Osteocyte (in vitro differentiated cells): ENCODE results near the gene SEZ6L. TPM values are rescaled to one million over a fixed set of nuclear protein-coding genes. Genes with fewer than 3 reads are reported as not detected.

Source experiments
- DNase-seq: peaks from one replicate; pipeline ENCODE4 v3.0.0; 2021; ENCODE audit warnings: mixed read lengths; ENCODE audit not compliant: unreplicated experiment; ENCODE audit errors: extremely low spot score
- H3K27ac Mint-ChIP-seq: one replicate; pipeline ENCODE4 v1.8.0; 2021; ENCODE audit warnings: mild to moderate bottlenecking, mixed read lengths; ENCODE audit not compliant: unreplicated experiment
- H3K27me3 Mint-ChIP-seq: one replicate; pipeline ENCODE4 v1.8.0; 2021; ENCODE audit warnings: mixed read lengths; ENCODE audit not compliant: unreplicated experiment
- H3K36me3 Mint-ChIP-seq: one replicate; pipeline ENCODE4 v1.8.0; 2021; ENCODE audit warnings: mixed read lengths; ENCODE audit not compliant: unreplicated experiment
- H3K4me1 Mint-ChIP-seq: one replicate; pipeline ENCODE4 v1.8.0; 2021; ENCODE audit warnings: mixed read lengths; ENCODE audit not compliant: unreplicated experiment
- H3K4me3 Mint-ChIP-seq: one replicate; pipeline ENCODE4 v1.8.0; 2021; ENCODE audit warnings: mild to moderate bottlenecking, moderate library complexity, mixed read lengths; ENCODE audit not compliant: unreplicated experiment
- H3K9me3 Mint-ChIP-seq: one replicate; pipeline ENCODE4 v1.8.0; 2021; ENCODE audit warnings: mixed read lengths; ENCODE audit not compliant: unreplicated experiment
- total RNA-seq: library from RNA; stranded (reverse); gene quantifications from 2 replicates; pipeline ENCODE4 v1.2.1, GENCODE V29; 2021
- TF ChIP-seq, protein P1 (sequence below): fragments of 200-600 bp; sonication (generic); IDR thresholded peaks from 2 replicates; pipeline ENCODE4 v1.5.0; 2021; ENCODE audit warnings: antibody characterized with exemption, mild to moderate bottlenecking, moderate library complexity

The SEZ6L gene
- total RNA-seq, 1 donor from 2014 or later, result not detected

DNA sequence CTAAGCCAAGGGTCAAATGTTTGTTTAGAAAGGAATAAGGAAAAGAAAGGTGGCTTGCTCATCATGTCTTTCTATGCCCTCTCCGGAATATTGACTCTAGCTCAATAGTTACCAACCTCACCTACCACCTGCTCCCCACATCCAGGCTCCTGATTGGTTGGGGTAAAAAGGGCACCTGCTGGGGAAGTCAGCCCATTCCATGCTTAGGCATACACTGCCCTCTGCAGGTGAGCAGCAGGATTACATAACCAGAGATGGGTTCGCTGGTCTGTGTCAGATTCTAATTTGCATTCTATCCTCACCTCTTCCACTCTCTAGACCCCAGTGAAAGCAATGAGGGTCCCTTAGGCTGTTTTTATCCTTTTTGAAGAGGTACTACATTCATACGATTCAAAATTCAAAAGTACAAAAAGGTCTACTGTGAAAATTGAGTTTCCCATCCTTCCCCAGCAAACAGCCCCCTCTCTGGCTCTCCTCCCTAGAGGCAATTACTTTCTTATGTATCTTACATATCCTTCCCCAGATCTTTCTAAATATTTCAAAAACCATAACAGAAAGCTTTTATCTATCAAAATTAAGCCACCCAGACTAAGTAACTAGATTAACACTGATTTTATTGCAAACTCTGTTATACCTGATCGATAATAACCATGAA, 161.8 kb downstream of the SEZ6L start:
- TF ChIP-seq, protein P1, sequence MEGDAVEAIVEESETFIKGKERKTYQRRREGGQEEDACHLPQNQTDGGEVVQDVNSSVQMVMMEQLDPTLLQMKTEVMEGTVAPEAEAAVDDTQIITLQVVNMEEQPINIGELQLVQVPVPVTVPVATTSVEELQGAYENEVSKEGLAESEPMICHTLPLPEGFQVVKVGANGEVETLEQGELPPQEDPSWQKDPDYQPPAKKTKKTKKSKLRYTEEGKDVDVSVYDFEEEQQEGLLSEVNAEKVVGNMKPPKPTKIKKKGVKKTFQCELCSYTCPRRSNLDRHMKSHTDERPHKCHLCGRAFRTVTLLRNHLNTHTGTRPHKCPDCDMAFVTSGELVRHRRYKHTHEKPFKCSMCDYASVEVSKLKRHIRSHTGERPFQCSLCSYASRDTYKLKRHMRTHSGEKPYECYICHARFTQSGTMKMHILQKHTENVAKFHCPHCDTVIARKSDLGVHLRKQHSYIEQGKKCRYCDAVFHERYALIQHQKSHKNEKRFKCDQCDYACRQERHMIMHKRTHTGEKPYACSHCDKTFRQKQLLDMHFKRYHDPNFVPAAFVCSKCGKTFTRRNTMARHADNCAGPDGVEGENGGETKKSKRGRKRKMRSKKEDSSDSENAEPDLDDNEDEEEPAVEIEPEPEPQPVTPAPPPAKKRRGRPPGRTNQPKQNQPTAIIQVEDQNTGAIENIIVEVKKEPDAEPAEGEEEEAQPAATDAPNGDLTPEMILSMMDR, result peak; percentile 93
- H3K27me3 Mint-ChIP-seq, result peaks cover 34% of the 10 kb centered on the region
- no peak overlapping the region for H3K27ac Mint-ChIP-seq
- H3K36me3 Mint-ChIP-seq, result no peaks in the 10 kb centered on the region
- H3K9me3 Mint-ChIP-seq, result no peaks in the 10 kb centered on the region
- no peak for DNase-seq
- H3K4me3 Mint-ChIP-seq, result no peak overlapping the region
- peaks cover 8% of the 10 kb centered on the region for H3K4me1 Mint-ChIP-seq

DNA sequence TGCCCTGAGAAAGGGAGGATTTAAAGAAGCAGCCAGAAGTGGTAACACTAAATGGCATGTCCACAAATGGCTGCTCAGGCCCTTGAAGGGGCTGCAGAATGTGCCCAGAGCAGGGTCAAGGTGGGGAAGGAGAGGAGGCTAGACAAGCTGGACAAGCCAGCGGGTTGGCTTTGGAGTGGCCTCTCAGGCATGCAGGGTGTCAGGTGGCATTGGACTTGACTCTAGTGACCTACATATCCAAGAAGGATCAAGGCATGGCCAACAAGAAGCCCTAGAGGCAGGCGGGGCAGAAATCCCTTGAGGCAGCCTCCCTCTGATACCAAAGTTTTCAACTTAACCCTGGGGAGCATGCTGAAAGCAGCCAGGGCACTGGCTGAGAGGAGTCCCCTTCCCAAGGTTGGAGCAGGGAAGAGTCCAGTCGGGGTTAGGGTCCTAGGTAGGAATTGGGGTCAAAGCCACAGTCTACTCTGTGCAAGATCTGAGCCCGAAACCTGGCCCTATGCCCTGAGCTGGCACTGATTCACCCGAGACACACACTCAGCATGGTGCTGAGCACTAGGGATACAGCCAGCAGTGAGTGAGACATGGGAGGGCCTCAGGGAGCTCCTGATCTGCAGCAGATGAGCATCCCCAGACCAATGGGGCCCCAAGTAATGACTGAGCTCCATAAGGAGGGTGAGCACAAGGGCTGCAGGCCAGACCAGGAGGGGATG, 164.0 kb downstream of the SEZ6L start:
- H3K36me3 Mint-ChIP-seq, result no peaks in the 10 kb centered on the region
- H3K4me3 Mint-ChIP-seq, result no peak overlapping the region
- H3K9me3 Mint-ChIP-seq, result no peaks in the 10 kb centered on the region
- peaks cover 53% of the 10 kb centered on the region for H3K27me3 Mint-ChIP-seq
- no peak for DNase-seq
- no peaks in the 10 kb centered on the region for H3K4me1 Mint-ChIP-seq
- no peak overlapping the region for H3K27ac Mint-ChIP-seq
- TF ChIP-seq, protein P1, result no peak

DNA sequence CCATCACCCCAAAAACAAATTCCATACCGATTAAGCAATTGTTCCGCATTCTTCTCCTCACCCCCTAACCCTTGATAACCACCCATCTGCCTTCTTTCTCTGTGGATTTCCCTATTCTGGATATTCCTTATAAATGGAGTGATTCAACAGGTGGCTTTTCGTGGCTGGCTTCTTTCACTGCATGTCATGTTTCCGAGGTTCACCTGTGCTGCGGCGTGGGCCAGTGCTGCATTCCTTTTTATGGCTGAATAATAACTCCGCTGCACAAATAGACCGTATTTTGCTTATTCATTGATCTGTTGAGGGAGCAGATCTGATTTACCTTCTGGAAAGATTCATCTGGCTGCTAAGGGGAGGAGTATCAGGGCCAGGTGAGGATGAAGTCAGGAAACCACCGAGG, 165.0 kb downstream of the SEZ6L start:
- Mint-ChIP-seq H3K4me1 (no peaks in the 10 kb centered on the region), H3K27ac (no peak overlapping the region), H3K9me3 (no peaks in the 10 kb centered on the region), H3K4me3 (no peak overlapping the region), H3K36me3 (no peaks in the 10 kb centered on the region), H3K27me3 (peaks cover 58% of the 10 kb centered on the region)
- TF ChIP-seq, protein P1, result no peak
- no peak for DNase-seq

DNA sequence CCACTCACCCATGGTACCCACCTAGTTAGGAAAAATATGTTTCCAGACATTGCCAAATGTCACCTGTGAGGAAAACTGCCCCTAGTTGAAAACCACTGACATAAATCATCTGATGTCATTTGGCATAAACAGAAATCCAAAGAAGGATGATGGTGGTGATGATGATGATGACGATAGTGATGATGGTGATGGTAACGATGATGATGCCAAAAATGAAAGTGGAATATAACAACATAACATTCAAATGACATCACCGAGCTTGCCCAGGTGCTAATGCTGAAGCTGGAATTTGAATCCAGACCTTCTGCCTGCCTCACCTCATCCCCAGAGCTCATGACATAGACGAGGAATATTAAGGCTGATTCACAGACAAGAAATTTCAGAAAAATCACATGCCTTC, 167.5 kb downstream of the SEZ6L start:
- no peaks in the 10 kb centered on the region for H3K9me3 Mint-ChIP-seq
- no peak overlapping the region for H3K27ac Mint-ChIP-seq
- H3K4me1 Mint-ChIP-seq, result no peaks in the 10 kb centered on the region
- no peaks in the 10 kb centered on the region for H3K36me3 Mint-ChIP-seq
- TF ChIP-seq, protein P1, result no peak
- no peak for DNase-seq
- no peak overlapping the region for H3K4me3 Mint-ChIP-seq
- peaks cover 68% of the 10 kb centered on the region for H3K27me3 Mint-ChIP-seq

DNA sequence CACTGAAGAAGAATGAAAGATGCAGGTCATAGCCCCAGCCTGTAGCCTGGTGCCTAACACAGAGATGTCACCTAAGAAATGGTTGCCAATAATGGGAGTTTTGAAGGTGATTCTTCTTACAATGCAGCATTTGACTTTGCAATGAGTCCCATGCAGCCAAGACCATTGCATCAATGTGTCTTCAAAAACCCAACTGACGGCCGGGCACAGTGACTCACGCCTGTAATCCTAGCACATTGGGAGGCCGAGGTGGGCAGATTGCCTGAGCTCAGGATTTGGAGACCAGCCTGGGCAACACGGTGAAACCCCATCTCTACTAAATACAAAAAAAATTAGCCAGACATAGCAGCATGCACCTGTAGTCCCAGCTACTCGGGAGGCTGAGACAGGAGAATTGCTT, 170.5 kb downstream of the SEZ6L start:
- TF ChIP-seq, protein P1, result no peak
- no peak for DNase-seq
- Mint-ChIP-seq H3K27me3 (peaks cover 61% of the 10 kb centered on the region), H3K27ac (no peak overlapping the region), H3K4me1 (peaks cover 5% of the 10 kb centered on the region), H3K36me3 (no peaks in the 10 kb centered on the region), H3K9me3 (no peaks in the 10 kb centered on the region), H3K4me3 (no peak overlapping the region)
